Forelimb muscle (tissue), 1 donor: ENCODE results near the gene ARHGAP6. TPM values are rescaled to one million over a fixed set of nuclear protein-coding genes. Genes with fewer than 3 reads are reported as not detected.
"Not testable (repeated sequence)": the region's sequence is repeated elsewhere in the genome, so short reads cannot be mapped to it uniquely, and the experiment has no call there.

Source experiments
- DNase-seq: peaks from one replicate; pipeline ENCODE4 v3.0.0-alpha.2; 2013; ENCODE audit warnings: low read depth
- polyA plus RNA-seq: library from polyadenylated mRNA; unstranded; fragments of 120-200 nt; gene quantifications from one replicate; pipeline ENCODE4 v1.2.1, GENCODE V29; 2013; ENCODE audit not compliant: insufficient read length

Gene ARHGAP6
- polyA plus RNA-seq, 1 donor = 9.3 TPM

- no peak for DNase-seq
These were observed 269.9 kb downstream of the ARHGAP6 start for GRCh38 chrX:11395859-11396258.

- DNase-seq = no peak
These were observed 271.6 kb downstream of the ARHGAP6 start for GRCh38 chrX:11393949-11394654.

DNA sequence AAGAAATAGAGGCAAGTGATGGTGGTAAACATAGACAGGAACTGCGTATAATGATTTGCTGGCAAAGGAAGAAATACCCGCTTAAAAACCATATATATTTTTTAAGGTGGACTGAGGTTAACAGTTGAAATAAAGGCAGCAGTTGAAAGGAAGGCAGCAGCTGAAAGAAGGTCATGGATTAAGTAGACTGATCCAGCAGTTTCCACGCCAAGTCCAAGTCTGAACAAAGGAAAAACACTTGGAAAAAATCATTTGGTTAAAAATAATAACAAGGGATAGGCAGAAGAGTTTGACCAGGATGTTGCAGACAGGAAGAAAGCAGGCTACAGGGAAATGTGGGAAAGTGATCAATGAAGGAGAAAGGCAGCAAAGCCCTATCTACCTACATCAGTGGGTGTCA lies 278.9 kb downstream of the ARHGAP6 start:
- DNase-seq = no peak

GRCh38 chrX:11386001-11386523 lies 279.7 kb downstream of the ARHGAP6 start:
- DNase-seq = no peak

DNA sequence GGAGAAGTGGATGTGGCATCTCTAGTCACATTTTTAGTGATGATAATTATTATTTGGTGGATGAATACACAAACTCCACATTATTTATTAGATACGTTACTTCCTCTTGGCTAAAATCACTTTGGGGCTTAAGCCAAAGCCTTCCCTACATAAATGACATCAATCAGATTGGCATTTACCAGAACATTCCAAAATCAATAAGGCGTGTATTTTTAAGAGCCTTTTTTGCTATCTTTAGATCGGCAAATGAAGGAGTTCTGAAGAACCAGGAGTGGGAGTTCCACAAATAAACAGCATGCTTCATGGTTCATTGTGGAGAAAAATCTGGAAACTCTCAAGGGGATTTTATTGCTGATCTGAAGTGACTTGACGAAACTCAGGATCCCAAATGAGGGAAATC lies 282.8 kb downstream of the ARHGAP6 start:
- DNase-seq = no peak

GRCh38 chrX:11381464-11381863 lies 284.3 kb downstream of the ARHGAP6 start:
- peak; percentile 31 for DNase-seq

GRCh38 chrX:11380187-11380844 lies 285.4 kb downstream of the ARHGAP6 start:
- no peak for DNase-seq

- no peak for DNase-seq
These were observed 289.6 kb downstream of the ARHGAP6 start for GRCh38 chrX:11376163-11376562.

- no peak for DNase-seq
These were observed 290.1 kb downstream of the ARHGAP6 start for GRCh38 chrX:11375614-11376119.

DNA sequence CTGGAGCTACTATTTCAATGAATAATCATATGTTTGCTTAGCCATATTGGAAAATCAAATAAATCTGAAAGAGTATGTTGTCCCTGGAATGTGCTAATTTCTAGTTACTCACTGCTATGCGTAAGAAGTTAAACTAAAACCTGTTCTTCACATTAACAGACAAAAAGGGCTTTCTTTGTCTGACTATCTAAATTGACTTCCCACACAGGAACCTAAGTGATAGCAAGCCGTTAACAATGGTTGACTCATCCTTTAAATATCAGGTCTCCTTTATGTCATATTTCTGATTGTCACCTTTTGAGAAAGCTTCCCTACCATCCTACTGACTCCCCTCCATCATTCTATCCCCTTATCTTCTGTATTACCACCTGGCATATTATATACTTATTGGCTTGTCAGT lies 291.1 kb downstream of the ARHGAP6 start:
- DNase-seq = no peak

DNA sequence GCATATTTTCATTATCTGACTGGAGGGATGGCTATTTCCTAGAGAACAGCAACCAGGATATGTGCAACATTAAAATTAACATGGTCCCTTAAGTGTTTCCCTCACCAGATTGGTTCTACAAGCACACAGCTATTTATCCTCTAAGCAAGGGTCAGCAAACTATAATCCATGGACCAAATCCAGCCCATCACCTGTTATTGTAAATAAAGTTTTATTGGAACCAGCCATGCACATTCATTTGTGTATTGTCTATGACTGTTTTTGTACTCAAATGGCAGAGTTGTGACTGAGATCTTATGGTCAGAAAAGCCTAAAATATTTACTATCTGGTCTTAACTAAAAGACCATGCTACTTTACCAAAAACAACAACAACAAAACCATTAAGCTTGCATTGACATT lies 294.6 kb downstream of the ARHGAP6 start:
- DNase-seq = no peak

DNA sequence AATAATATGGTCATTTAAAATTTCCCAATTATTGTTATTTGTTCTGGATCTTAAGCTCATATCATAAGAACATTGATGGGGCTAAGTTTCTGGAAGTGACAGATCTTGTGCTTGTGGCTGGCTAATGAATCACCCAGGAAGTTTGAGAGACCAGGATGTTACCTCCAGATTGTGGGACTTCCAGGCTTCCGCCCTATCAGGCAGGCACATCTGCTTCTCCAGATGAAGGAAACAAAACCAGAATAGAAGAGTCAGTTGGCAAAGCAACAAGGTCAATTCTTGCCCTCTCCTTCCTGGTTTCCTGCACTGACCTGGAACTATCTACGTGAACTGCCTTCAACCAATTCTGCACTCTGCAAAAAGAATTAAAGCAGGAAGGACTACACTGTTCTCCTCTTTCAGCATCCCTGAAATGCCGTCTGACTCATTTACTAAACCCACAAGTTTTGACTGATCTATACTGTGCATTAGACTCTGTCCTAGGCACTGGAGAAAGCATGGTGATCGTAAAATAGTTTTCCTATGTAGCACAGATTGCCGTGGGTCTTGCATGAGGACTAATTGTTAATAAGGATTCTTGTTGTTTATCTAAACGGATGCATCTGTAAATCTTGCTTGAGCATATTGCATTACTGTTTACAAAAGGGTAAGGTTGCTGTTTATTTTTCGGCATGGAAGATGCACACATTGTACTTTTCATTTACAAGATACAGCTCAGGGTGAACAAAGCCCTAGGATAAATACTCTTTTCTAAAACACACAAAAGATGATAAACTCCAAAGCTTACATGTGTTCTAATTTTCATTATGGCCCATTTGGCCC lies 297.9 kb downstream of the ARHGAP6 start:
- no peak for DNase-seq

GRCh38 chrX:11366998-11367595 lies 298.6 kb downstream of the ARHGAP6 start:
- no peak for DNase-seq

- DNase-seq = no peak
These were observed 300.3 kb downstream of the ARHGAP6 start for GRCh38 chrX:11365426-11365825.

GRCh38 chrX:11364835-11365234 lies 300.9 kb downstream of the ARHGAP6 start:
- DNase-seq = no peak

- not testable (repeated sequence) for DNase-seq
These were observed 301.9 kb downstream of the ARHGAP6 start for GRCh38 chrX:11363825-11364224.

DNA sequence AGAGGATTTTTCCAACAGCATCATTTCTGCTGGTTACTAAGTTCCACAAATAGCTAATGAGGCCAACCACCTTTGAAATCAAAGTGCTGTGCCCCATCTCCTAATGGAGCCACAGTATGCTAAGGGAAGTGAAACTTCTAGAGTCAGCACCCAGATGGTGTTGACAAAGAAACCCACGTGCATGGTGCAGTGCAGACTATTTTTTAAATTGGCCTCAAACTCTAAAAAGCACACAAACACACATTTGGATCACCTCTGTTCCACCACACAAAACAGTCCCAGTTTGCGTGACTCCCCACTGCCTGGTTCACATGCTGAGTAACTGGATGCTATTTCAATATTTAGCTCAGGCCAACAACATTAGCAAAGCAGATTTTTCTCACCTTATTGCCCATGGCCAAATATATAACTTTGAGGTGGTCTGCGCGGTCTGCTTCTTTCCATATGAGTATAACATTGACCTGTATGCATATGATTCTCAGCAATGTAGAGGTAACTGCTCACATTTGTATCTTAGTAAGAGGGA lies 302.6 kb downstream of the ARHGAP6 start:
- DNase-seq = no peak

GRCh38 chrX:11361666-11362065 lies 304.1 kb downstream of the ARHGAP6 start:
- DNase-seq = not testable (repeated sequence)

DNA sequence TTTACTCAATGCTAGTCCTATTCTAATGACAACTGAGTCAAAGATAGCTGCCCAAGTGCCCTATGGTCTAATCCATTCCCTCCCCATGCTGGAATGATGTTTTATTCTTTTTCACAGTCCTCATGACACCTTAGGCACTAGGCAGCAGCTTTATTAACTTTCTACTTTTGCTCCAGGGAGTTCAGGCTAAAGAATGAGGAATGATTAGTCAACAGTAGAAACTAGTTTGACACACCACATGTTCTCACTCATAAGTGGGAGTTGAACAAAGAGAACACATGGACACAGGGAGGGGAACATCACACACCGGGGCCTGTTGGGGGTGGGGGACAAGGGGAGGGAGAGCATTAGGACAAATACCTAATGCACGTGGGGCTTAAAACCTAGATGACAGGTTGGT lies 309.8 kb downstream of the ARHGAP6 start:
- not testable (repeated sequence) for DNase-seq

- no peak for DNase-seq
These were observed 310.3 kb downstream of the ARHGAP6 start for GRCh38 chrX:11355259-11355909.

DNA sequence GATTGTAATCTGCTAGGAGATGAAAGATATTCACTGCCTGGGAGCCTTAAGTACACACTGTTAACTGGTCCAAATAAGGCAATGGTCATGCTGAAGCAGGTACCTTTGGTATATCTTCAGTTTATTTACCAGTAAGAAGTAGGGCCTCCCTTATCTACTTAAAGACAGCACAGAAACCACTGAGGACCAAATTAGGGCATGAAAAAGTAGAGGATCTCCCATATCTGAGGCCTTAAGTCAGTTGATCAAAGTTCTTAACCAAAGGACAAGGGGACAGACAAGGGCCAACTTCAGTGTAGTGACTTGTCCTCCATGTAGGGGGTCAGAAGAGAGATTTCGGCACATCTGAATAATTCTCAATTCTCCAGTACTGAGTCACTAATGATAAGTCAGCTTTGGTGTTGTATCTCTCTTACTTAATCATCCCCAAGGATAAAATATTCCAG lies 313.4 kb downstream of the ARHGAP6 start:
- no peak for DNase-seq
